KBM-7 (cell line): ENCODE measurements around the gene C14orf132.
"Not testable (repeated sequence)": the region's sequence is repeated elsewhere in the genome, so short reads cannot be mapped to it uniquely, and the experiment has no call there.

ENCODE experiments used
- DNase-seq: peaks from one replicate; pipeline ENCODE4 v3.0.0-alpha.2; 2015
- in situ Hi-C: fragments of 300-500 bp; cut with MboI; formaldehyde crosslinking; loops from 2 replicates; pipeline ENCODE4 v1.14.3; 2020; ENCODE audit warnings: low sequenced_read_pairs, low pct_unique_long_range_greater_than_20kb, mixed read lengths

C14orf132 gene

GRCh38 chr14:96056509-96057422, 17.6 kb downstream of the C14orf132 start:
- in situ Hi-C loops: no loop called here
- no peak for DNase-seq

- in situ Hi-C loops: no loop called here
- no peak for DNase-seq
These were observed 18.6 kb downstream of the C14orf132 start for GRCh38 chr14:96057738-96058137.

DNA sequence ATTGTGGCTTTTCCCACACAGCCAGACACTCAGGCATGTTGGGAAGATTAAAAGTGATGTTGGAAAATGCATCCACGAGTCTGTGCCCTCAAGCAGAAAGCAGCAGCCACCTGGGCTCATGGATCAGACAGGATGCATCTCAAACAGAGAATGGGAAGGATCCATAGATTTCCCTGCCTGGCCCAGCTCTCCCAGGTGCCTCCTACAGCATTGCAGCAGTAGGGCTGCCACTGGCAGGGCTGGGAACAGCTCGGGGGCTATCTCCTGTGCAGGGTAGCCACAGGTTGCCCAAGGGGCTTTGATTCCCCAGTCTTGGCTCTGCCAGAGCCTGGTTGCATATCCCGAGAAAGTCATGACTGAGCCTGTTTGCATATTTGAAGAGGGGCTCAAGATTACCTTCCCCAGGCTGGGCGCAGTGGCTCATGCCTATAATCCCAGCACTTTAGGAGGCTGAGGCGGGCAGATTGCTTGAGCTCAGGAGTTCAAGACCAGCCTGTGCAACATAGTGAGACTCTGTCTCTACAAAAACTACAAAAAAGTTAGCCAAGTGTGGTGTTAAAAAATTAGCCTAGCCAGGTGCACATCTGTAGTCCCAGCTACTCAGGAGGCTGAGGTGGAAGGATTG, 19.5 kb downstream of the C14orf132 start:
- in situ Hi-C loops: no loop called here
- DNase-seq: no peak

DNA sequence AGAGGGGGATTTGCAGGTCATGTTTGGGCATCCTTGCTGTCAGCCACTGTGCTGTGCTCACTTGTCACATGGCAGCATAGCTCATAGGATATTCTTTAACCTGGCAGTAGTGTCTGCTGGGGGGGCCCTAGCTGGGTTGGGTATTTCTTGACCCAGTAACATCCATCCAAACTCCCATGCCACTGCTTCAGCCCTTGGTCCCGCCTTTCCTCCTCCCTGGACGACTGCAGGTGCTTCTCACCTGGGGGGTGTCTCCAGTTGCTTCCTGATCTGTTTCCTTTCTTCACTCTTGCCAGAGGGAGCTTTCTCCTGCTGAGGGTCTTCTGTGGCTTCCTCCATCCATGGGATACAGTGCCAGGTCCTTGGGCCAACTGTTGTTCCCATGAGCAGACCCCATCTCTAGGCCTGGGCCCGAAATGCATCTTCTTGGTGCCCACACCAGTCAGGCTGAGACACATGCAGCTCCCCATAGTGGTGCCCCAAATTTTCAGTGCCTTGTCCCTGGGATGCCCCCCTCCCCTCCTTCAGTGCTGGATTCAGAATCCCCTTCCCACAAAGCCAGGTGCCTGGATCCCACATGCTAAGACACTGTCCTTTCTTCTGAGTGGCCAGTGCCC, 20.5 kb downstream of the C14orf132 start:
- in situ Hi-C loops: no loop called here
- DNase-seq: no peak

DNA sequence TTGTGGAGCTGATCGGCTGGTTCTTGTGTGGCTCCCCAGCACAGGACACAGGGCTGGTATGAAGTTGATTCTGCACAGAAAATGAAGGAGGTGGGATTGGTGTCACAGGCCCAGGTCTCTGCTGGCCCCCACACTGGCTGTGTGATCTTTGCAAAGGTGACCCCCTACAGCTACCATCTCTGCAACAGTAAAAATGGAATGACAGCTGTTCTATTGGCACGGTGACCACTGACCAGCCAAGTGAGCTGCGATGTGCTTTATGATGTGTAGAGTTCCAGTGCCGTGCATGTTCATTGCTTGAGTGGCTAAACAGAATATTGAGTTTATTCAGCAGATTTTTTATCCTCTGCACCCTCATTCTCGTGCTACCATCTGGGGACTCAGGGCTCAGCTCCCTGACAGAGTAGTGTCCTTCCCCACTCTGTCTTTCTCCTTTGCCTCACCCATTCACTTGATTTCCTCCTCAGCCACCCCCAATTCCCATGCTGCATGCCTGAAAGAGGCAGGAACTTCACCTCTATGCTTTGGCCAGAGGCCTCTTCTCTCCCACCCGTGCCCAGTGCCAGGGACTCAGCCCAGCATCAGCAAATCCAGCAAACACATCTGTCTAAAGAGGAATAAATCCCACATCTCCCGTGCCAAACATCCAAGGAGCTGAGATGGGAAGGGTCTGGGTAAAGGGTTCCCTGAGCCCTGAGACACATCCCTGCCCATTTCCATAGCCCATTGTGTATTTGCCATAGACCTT, 21.2 kb downstream of the C14orf132 start:
- no peak for DNase-seq
- in situ Hi-C loops: no loop called here

GRCh38 chr14:96062010-96062409, 22.8 kb downstream of the C14orf132 start:
- no peak for DNase-seq
- in situ Hi-C loops: no loop called here

DNA sequence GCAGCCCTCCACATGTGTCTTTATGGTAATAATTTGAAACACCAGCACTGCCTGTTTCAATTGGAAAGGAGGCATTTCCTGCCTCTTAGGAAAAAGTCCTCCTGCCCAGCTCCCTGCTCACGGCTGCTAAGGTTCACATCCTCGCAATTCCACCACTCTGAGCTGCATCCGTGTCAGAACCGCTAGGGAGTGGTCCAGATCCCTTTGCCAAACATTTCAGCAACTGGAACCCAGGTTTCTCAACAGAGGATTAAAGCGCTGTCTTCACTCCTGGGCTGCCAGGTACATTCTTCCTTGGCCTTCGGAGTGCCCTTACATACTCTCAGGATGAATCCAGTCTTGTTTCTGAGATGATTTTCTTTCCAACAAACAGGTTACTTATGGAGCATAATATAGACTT, 23.3 kb downstream of the C14orf132 start:
- no peak for DNase-seq
- in situ Hi-C loops: no loop called here

DNA sequence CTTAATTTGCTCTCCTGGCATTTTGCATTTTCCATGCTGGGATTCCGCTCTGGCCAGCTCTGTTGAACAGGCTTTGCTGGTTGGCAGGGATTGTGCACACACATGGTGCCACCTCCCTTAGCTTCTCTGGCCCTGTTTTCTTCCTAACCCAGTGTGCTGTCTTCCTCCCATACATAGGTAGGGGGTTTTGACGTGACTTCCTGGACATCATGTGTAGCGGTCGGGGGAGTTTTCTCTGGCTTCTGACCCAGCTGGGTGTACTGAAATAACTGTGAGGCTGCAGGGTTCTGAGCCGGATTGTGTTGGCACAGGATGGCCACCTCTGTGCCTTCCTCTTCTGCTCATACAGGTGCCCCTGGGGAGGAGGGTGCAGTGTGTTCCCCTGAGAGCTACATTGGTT, 25.7 kb downstream of the C14orf132 start:
- in situ Hi-C loops: no loop called here

GRCh38 chr14:96065661-96066459, 26.7 kb downstream of the C14orf132 start:
- in situ Hi-C loops: no loop called here
- no peak for DNase-seq

More for the DNA sequence above, 25.7 kb downstream of the C14orf132 start:
- no peak for DNase-seq

- no peak for DNase-seq
- in situ Hi-C loops: no loop called here
These were observed 27.8 kb downstream of the C14orf132 start for GRCh38 chr14:96066976-96067375.

GRCh38 chr14:96067985-96068930, 29.1 kb downstream of the C14orf132 start:
- in situ Hi-C loops: no loop called here

GRCh38 chr14:96069421-96069820, 30.3 kb downstream of the C14orf132 start:
- DNase-seq: no peak
- in situ Hi-C loops: no loop called here

More at GRCh38 chr14:96067985-96068930, 29.1 kb downstream of the C14orf132 start:
- no peak for DNase-seq

DNA sequence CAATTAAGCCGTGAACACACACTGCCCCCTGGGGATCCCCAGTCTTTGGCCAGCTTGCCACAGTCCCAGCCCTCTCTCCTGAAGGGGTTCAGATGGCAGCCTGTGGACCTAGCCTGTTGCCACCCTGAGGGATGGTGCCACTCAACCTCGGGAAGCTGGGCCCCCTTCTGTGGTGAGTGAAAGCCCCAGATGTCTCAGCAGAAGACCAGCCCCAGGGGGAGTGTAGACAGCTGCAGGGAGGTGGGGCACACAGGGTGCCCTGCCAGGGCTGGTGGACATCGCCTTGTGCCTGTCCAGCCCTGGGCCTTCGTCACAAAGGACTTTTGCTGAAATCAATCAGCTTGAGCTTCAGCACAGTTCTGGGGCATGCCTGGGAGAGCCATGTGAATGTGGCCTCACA, 32.4 kb downstream of the C14orf132 start:
- in situ Hi-C loops: no loop called here
- DNase-seq: no peak

DNA sequence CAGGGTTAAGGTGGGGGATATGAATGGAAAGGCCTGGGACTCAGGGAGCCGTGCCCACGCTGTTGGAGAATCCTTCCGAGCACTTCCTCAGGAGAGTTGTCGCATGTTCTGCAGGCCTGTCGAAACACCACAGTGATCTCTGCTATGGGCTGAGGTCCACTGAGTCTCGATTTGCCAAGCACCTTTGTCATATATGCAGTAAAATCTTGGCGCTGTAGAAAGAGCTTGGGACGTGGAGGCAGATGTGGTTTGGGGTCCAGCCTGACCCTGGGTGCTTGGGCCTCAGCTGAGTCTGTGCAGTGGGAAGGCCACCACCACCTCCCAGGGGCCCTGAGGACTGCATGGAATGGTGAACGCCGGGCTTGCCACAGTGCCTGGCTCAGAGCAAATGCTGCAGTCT, 32.9 kb downstream of the C14orf132 start:
- no peak for DNase-seq
- in situ Hi-C loops: no loop called here

DNA sequence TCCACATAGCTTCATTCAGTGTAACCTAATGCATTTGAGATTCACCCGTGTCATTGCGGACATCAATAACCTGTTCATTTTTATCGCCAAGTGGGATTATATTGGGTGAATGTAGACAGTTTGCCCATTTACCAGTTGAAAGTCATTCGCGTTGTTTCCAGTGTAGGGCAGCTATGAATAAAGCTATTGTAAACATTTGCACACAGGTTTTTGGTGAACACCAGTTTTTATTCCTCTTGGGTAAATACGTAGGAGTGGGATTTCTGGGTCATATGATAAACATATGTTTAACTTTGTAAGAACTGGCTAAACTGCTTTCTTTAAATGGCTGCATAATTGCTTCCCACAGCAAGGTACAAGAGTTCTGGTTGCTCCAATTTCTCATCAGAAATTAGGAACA, 33.6 kb downstream of the C14orf132 start:
- in situ Hi-C loops: no loop called here
- DNase-seq: no peak

DNA sequence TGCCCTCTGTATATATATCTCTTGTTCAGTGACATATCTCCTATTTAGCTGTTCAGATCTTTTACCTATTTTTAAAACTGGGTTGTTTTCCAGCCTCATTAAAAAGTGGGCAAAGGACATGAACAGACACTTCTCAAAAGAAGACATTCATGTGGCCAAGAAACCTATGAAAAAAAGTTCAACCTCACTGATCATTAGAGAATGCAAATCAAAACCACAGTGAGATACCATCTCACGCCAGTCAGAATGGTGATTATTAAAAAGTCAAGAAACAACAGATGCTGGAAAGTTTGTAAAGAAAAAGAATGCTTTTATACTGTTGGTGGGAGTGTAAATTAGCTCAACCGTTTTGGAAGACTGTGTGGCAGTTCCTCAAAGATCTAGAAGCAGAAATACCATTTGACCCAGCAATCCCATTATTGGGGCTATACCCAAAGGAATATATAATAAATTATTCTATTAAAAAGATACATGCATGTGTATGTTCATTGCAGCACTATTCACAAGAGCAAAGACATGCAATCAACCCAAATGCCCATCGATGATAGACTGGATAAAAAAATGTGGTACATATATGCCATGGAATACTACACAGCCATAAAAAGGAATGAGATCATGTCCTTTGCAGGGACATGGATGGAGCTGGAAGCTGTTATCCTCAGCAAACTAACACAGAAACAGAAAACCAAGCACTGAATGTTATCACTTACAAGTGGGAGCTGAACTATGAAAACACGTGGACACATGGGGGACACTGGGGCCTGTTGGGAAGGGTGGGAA, 34.3 kb downstream of the C14orf132 start:
- DNase-seq, in situ Hi-C loops: not testable (repeated sequence)
